ENCODE data around the gene PTK6.
"Not testable (repeated sequence)": the region's sequence is repeated elsewhere in the genome, so short reads cannot be mapped to it uniquely, and the experiment has no call there.

DNA sequence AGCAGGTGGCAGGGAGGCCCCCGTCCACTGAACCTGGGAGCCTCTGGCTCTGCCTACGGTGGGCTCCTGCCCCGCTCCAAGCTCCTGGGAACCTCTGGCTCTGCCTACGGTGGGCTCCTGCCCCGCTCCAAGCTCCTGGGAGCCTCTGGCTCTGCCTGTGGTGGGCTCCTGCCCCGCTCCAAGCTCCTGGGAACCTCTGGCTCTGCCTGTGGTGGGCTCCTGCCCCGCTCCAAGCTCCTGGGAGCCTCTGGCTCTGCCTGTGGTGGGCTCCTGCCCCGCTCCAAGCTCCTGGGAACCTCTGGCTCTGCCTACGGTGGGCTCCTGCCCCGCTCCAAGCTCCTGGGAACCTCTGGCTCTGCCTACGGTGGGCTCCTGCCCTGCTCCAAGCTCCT, 33.9 kb upstream of the PTK6 start:
- TF ChIP-seq, protein P1, sequence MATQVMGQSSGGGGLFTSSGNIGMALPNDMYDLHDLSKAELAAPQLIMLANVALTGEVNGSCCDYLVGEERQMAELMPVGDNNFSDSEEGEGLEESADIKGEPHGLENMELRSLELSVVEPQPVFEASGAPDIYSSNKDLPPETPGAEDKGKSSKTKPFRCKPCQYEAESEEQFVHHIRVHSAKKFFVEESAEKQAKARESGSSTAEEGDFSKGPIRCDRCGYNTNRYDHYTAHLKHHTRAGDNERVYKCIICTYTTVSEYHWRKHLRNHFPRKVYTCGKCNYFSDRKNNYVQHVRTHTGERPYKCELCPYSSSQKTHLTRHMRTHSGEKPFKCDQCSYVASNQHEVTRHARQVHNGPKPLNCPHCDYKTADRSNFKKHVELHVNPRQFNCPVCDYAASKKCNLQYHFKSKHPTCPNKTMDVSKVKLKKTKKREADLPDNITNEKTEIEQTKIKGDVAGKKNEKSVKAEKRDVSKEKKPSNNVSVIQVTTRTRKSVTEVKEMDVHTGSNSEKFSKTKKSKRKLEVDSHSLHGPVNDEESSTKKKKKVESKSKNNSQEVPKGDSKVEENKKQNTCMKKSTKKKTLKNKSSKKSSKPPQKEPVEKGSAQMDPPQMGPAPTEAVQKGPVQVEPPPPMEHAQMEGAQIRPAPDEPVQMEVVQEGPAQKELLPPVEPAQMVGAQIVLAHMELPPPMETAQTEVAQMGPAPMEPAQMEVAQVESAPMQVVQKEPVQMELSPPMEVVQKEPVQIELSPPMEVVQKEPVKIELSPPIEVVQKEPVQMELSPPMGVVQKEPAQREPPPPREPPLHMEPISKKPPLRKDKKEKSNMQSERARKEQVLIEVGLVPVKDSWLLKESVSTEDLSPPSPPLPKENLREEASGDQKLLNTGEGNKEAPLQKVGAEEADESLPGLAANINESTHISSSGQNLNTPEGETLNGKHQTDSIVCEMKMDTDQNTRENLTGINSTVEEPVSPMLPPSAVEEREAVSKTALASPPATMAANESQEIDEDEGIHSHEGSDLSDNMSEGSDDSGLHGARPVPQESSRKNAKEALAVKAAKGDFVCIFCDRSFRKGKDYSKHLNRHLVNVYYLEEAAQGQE (IDR thresholded peaks at IDR 0.05): not testable (repeated sequence)
- not testable (repeated sequence) for TF ChIP-seq ESRRA (IDR thresholded peaks at IDR 0.05; ENCODE audit: borderline replicate concordance, low read length); ZC3H11A (IDR thresholded peaks at IDR 0.05); EP300 (IDR thresholded peaks at IDR 0.05); FOSL2 (IDR thresholded peaks at IDR 0.05); FOSL2 (CRISPR knock-in tag; IDR thresholded peaks at IDR 0.05)
- TF ChIP-seq, protein P2, sequence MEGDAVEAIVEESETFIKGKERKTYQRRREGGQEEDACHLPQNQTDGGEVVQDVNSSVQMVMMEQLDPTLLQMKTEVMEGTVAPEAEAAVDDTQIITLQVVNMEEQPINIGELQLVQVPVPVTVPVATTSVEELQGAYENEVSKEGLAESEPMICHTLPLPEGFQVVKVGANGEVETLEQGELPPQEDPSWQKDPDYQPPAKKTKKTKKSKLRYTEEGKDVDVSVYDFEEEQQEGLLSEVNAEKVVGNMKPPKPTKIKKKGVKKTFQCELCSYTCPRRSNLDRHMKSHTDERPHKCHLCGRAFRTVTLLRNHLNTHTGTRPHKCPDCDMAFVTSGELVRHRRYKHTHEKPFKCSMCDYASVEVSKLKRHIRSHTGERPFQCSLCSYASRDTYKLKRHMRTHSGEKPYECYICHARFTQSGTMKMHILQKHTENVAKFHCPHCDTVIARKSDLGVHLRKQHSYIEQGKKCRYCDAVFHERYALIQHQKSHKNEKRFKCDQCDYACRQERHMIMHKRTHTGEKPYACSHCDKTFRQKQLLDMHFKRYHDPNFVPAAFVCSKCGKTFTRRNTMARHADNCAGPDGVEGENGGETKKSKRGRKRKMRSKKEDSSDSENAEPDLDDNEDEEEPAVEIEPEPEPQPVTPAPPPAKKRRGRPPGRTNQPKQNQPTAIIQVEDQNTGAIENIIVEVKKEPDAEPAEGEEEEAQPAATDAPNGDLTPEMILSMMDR (IDR thresholded peaks at IDR 0.05): not testable (repeated sequence)

Data from A549 (cell line).